Measurements from ENCODE around the gene MMP24.

Gene MMP24

GRCh38 chr20:35238735-35239134, 12.2 kb downstream of the MMP24 start:
- no peak for TF ChIP-seq EZH2 (IDR thresholded peaks at IDR 0.05; ENCODE audit: borderline replicate concordance, low read length)
- TF ChIP-seq, protein P1, sequence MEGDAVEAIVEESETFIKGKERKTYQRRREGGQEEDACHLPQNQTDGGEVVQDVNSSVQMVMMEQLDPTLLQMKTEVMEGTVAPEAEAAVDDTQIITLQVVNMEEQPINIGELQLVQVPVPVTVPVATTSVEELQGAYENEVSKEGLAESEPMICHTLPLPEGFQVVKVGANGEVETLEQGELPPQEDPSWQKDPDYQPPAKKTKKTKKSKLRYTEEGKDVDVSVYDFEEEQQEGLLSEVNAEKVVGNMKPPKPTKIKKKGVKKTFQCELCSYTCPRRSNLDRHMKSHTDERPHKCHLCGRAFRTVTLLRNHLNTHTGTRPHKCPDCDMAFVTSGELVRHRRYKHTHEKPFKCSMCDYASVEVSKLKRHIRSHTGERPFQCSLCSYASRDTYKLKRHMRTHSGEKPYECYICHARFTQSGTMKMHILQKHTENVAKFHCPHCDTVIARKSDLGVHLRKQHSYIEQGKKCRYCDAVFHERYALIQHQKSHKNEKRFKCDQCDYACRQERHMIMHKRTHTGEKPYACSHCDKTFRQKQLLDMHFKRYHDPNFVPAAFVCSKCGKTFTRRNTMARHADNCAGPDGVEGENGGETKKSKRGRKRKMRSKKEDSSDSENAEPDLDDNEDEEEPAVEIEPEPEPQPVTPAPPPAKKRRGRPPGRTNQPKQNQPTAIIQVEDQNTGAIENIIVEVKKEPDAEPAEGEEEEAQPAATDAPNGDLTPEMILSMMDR (IDR thresholded peaks at IDR 0.05; ENCODE audit: low read length): no peak
- Histone ChIP-seq H3F3A (ENCODE audit: insufficient read depth, low read length) (no peaks in the 10 kb centered on the region), H3K27me3 (ENCODE audit: insufficient read depth, low read length) (0 out of 2 replicates have a peak, but pooled peaks cover 3% of the 10 kb centered on the region), H2AFZ (ENCODE audit: low read length) (no peak overlapping the region), H3K9ac (ENCODE audit: low read length) (no peak overlapping the region), H3K79me2 (ENCODE audit: insufficient read depth, low read length) (no peaks in the 10 kb centered on the region), H4K20me1 (ENCODE audit: insufficient read depth, low read length) (no peaks in the 10 kb centered on the region), H3K27ac (ENCODE audit: low read depth, low read length, poor library complexity, severe bottlenecking) (no peak overlapping the region), H3K9me2 (ENCODE audit: low read depth, low read length) (no peaks in the 10 kb centered on the region), H3K4me2 (ENCODE audit: low read length) (no peak overlapping the region), H3K9me3 (ENCODE audit: low read length) (no peaks in the 10 kb centered on the region), H3K4me3 (ENCODE audit: low read depth, low read length, poor library complexity, severe bottlenecking) (no peak overlapping the region), H3K36me3 (ENCODE audit: insufficient read depth, low read length) (no peaks in the 10 kb centered on the region), H3K4me1 (ENCODE audit: insufficient read depth, low read length, severe bottlenecking) (no peaks in the 10 kb centered on the region)

GRCh38 chr20:35240083-35240810, 13.8 kb downstream of the MMP24 start:
- Histone ChIP-seq H2AFZ (ENCODE audit: low read length) (no peak overlapping the region), H3K4me2 (ENCODE audit: low read length) (no peak overlapping the region), H3K27ac (ENCODE audit: low read depth, low read length, poor library complexity, severe bottlenecking) (no peak overlapping the region), H3K4me3 (ENCODE audit: low read depth, low read length, poor library complexity, severe bottlenecking) (no peak overlapping the region), H3K4me1 (ENCODE audit: insufficient read depth, low read length, severe bottlenecking) (no peaks in the 10 kb centered on the region), H3F3A (ENCODE audit: insufficient read depth, low read length) (no peaks in the 10 kb centered on the region), H4K20me1 (ENCODE audit: insufficient read depth, low read length) (no peaks in the 10 kb centered on the region), H3K9ac (ENCODE audit: low read length) (no peak overlapping the region), H3K9me3 (ENCODE audit: low read length) (no peaks in the 10 kb centered on the region), H3K9me2 (ENCODE audit: low read depth, low read length) (no peaks in the 10 kb centered on the region), H3K27me3 (ENCODE audit: insufficient read depth, low read length) (0 out of 2 replicates have a peak, but pooled peaks cover 3% of the 10 kb centered on the region), H3K36me3 (ENCODE audit: insufficient read depth, low read length) (no peaks in the 10 kb centered on the region), H3K79me2 (ENCODE audit: insufficient read depth, low read length) (no peaks in the 10 kb centered on the region)
- TF ChIP-seq, protein P1 (IDR thresholded peaks at IDR 0.05; ENCODE audit: low read length): no peak
- no peak for TF ChIP-seq EZH2 (IDR thresholded peaks at IDR 0.05; ENCODE audit: borderline replicate concordance, low read length)

DNA sequence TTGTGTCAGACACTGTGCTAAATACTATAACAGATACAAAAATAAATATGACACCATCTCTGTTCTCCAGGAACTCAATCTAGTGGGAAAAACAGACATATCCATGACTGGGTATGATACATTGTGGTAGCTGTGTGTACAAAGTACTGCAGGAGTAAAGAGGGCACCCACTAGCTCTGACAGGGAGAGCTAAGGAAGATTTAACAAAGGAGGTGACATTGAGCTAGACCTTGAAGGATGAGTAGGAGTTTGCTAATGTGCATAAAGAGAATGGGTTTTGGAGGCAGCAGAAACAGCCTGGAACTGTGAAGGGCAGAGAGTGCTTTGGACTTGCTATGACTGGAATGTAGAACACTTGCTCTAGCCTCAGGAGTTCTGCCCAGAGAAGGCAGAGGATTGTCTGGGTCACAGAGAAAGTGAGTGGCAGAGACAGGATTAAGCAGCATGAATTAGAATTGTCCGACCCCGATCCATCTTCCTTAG, 14.4 kb downstream of the MMP24 start:
- no peaks in the 10 kb centered on the region for H3F3A ChIP-seq (ENCODE audit: insufficient read depth, low read length)
- H3K27ac ChIP-seq (ENCODE audit: low read depth, low read length, poor library complexity, severe bottlenecking): no peak overlapping the region
- no peak overlapping the region for H3K4me3 ChIP-seq (ENCODE audit: low read depth, low read length, poor library complexity, severe bottlenecking)
- H3K36me3 ChIP-seq (ENCODE audit: insufficient read depth, low read length): no peaks in the 10 kb centered on the region
- TF ChIP-seq, protein P1 (IDR thresholded peaks at IDR 0.05; ENCODE audit: low read length): no peak
- TF ChIP-seq EZH2 (IDR thresholded peaks at IDR 0.05; ENCODE audit: borderline replicate concordance, low read length): no peak
- H3K4me2 ChIP-seq (ENCODE audit: low read length): no peak overlapping the region
- no peaks in the 10 kb centered on the region for H3K9me2 ChIP-seq (ENCODE audit: low read depth, low read length)
- no peaks in the 10 kb centered on the region for H3K79me2 ChIP-seq (ENCODE audit: insufficient read depth, low read length)
- H4K20me1 ChIP-seq (ENCODE audit: insufficient read depth, low read length): no peaks in the 10 kb centered on the region
- H3K9me3 ChIP-seq (ENCODE audit: low read length): no peaks in the 10 kb centered on the region
- no peaks in the 10 kb centered on the region for H3K4me1 ChIP-seq (ENCODE audit: insufficient read depth, low read length, severe bottlenecking)
- H3K9ac ChIP-seq (ENCODE audit: low read length): no peak overlapping the region
- H3K27me3 ChIP-seq (ENCODE audit: insufficient read depth, low read length): 0 out of 2 replicates have a peak, but pooled peaks cover 3% of the 10 kb centered on the region
- no peak overlapping the region for H2AFZ ChIP-seq (ENCODE audit: low read length)

Data from OCI-LY1 (cell line).